Dendritic cell treated with granulocyte-macrophage colony-stimulating factor and Interleukin-4, amounts not matched to agents 40 ng/mL and 50 ng/mL, for 4 days (primary cell): Measurements from ENCODE around the gene FAM228B.

ENCODE experiments used
- H3K27ac Mint-ChIP-seq: one replicate; pipeline ENCODE4 v1.8.0; 2022; ENCODE audit warnings: mild to moderate bottlenecking, mixed read lengths
- H3K27me3 Mint-ChIP-seq: one replicate; pipeline ENCODE4 v1.8.0; 2022; ENCODE audit warnings: mild to moderate bottlenecking, mixed read lengths
- H3K36me3 Mint-ChIP-seq: one replicate; pipeline ENCODE4 v1.8.0; 2022; ENCODE audit warnings: low read depth, mixed read lengths
- H3K4me1 Mint-ChIP-seq: one replicate; pipeline ENCODE4 v1.8.0; 2022; ENCODE audit warnings: low read depth, mixed read lengths
- H3K4me3 Mint-ChIP-seq: one replicate; pipeline ENCODE4 v1.8.0; 2022; ENCODE audit warnings: mild to moderate bottlenecking, moderate library complexity, mixed read lengths
- H3K9me3 Mint-ChIP-seq: one replicate; pipeline ENCODE4 v1.8.0; 2022; ENCODE audit warnings: mixed read lengths
- intact Hi-C: fragments of 100-400 bp; cut with micrococcal nuclease; formaldehyde crosslinking; loops from one replicate; pipeline ENCODE4 v1.15.0; 2022

The FAM228B gene

GRCh38 chr2:24123195-24123921 lies at the start of gene FAM228B, which contains the start of gene PFN4:
Gene FAM228B (plus strand): TSS chr2:24123469. CDS start chr2:24124362, 893 bp downstream.
Gene PFN4 (minus strand): TSS chr2:24123334. CDS start chr2:24122535, 799 bp downstream.
- H3K36me3 Mint-ChIP-seq: peaks cover 11% of the 10 kb centered on the region
- peaks cover 7% of the 10 kb centered on the region for H3K4me1 Mint-ChIP-seq
- H3K27ac Mint-ChIP-seq: peak within 1 kb of the TSS; percentile 89
- H3K27me3 Mint-ChIP-seq: no peaks in the 10 kb centered on the region
- no peaks in the 10 kb centered on the region for H3K9me3 Mint-ChIP-seq
- intact Hi-C loops: loop anchor here (1.0 to 5.0 kb wide), 2 partner anchors 39 kb away; partner anchors contain the start of gene TP53I3
- peak within 1 kb of the TSS; percentile 82 for H3K4me3 Mint-ChIP-seq

GRCh38 chr2:24073816-24074215 lies 49.5 kb upstream of the FAM228B start:
- no peaks in the 10 kb centered on the region for H3K9me3 Mint-ChIP-seq

GRCh38 chr2:24075259-24075658 lies 48.0 kb upstream of the FAM228B start:
- Mint-ChIP-seq H3K4me3 (peak overlapping the region; percentile 98), H3K4me1 (peaks cover 24% of the 10 kb centered on the region), H3K9me3 (no peaks in the 10 kb centered on the region), H3K27me3 (no peaks in the 10 kb centered on the region), H3K36me3 (peaks cover 72% of the 10 kb centered on the region), H3K27ac (peak overlapping the region; percentile 97)
- intact Hi-C loops: no loop called here

More at GRCh38 chr2:24073816-24074215, 49.5 kb upstream of the FAM228B start:
- no peaks in the 10 kb centered on the region for H3K27me3 Mint-ChIP-seq
- peaks cover 38% of the 10 kb centered on the region for H3K4me1 Mint-ChIP-seq
- intact Hi-C loops: no loop called here
- H3K4me3 Mint-ChIP-seq: no peak overlapping the region
- H3K27ac Mint-ChIP-seq: no peak overlapping the region
- H3K36me3 Mint-ChIP-seq: peaks cover 73% of the 10 kb centered on the region

GRCh38 chr2:24075915-24076848 lies 47.1 kb upstream of the FAM228B start, which contains the start of gene SF3B6:
Gene SF3B6 (minus strand): TSS chr2:24076326. CDS start chr2:24076229, 97 bp downstream.
- Mint-ChIP-seq H3K36me3 (peaks cover 80% of the 10 kb centered on the region), H3K27ac (peak within 1 kb of the TSS; percentile 97), H3K9me3 (no peaks in the 10 kb centered on the region), H3K4me1 (peaks cover 27% of the 10 kb centered on the region), H3K4me3 (peak within 1 kb of the TSS; percentile 98), H3K27me3 (no peaks in the 10 kb centered on the region)
- intact Hi-C loops: loop anchor here (1.0 kb wide), 3 partner anchors 8 to 149 kb away; partner anchors contain the start of genes ATAD2B, TP53I3 and WDCP

GRCh38 chr2:24076849-24077534 lies 46.3 kb upstream of the FAM228B start:
- H3K27me3 Mint-ChIP-seq: no peaks in the 10 kb centered on the region
- H3K9me3 Mint-ChIP-seq: no peaks in the 10 kb centered on the region
- H3K4me3 Mint-ChIP-seq: peak overlapping the region; percentile 98
- H3K4me1 Mint-ChIP-seq: peaks cover 35% of the 10 kb centered on the region
- peak overlapping the region; percentile 97 for H3K27ac Mint-ChIP-seq
- peaks cover 80% of the 10 kb centered on the region for H3K36me3 Mint-ChIP-seq
- intact Hi-C loops: loop anchor here (1.0 kb wide), 3 partner anchors 7 to 150 kb away; partner anchors contain the start of genes ATAD2B, TP53I3 and WDCP

- H3K27ac Mint-ChIP-seq: peak overlapping the region; percentile 97
- peaks cover 40% of the 10 kb centered on the region for H3K4me1 Mint-ChIP-seq
- H3K9me3 Mint-ChIP-seq: no peaks in the 10 kb centered on the region
- H3K27me3 Mint-ChIP-seq: no peaks in the 10 kb centered on the region
- peak overlapping the region; percentile 98 for H3K4me3 Mint-ChIP-seq
- intact Hi-C loops: no loop called here
- peaks cover 80% of the 10 kb centered on the region for H3K36me3 Mint-ChIP-seq
Measured at GRCh38 chr2:24077535-24077877, 45.8 kb upstream of the FAM228B start.

GRCh38 chr2:24077879-24078278 lies 45.4 kb upstream of the FAM228B start:
- Mint-ChIP-seq H3K27ac (peak overlapping the region; percentile 97), H3K36me3 (peaks cover 80% of the 10 kb centered on the region), H3K4me1 (peaks cover 43% of the 10 kb centered on the region), H3K4me3 (peak overlapping the region; percentile 98), H3K9me3 (no peaks in the 10 kb centered on the region), H3K27me3 (no peaks in the 10 kb centered on the region)
- intact Hi-C loops: no loop called here

- H3K4me3 Mint-ChIP-seq: no peak overlapping the region
Measured at GRCh38 chr2:24080701-24081100, 42.6 kb upstream of the FAM228B start.

GRCh38 chr2:24082787-24083566 lies 40.3 kb upstream of the FAM228B start:
- Mint-ChIP-seq H3K4me1 (peaks cover 38% of the 10 kb centered on the region), H3K4me3 (peak overlapping the region; percentile 78), H3K27me3 (no peaks in the 10 kb centered on the region), H3K27ac (peak overlapping the region; percentile 88), H3K36me3 (peaks cover 61% of the 10 kb centered on the region), H3K9me3 (no peaks in the 10 kb centered on the region)
- intact Hi-C loops: no loop called here

More at GRCh38 chr2:24080701-24081100, 42.6 kb upstream of the FAM228B start:
- no peak overlapping the region for H3K27ac Mint-ChIP-seq
- no peaks in the 10 kb centered on the region for H3K27me3 Mint-ChIP-seq
- intact Hi-C loops: no loop called here
- peaks cover 67% of the 10 kb centered on the region for H3K36me3 Mint-ChIP-seq
- peaks cover 47% of the 10 kb centered on the region for H3K4me1 Mint-ChIP-seq
- no peaks in the 10 kb centered on the region for H3K9me3 Mint-ChIP-seq

- H3K4me3 Mint-ChIP-seq: peak overlapping the region; percentile 78
Measured at GRCh38 chr2:24083567-24084385, 39.5 kb upstream of the FAM228B start.

GRCh38 chr2:24084386-24085199 lies 38.7 kb upstream of the FAM228B start, which contains the start of gene TP53I3:
Gene TP53I3 (minus strand): TSS chr2:24084834. CDS start chr2:24084326, 508 bp downstream.
- intact Hi-C loops: loop anchor here (1.0 to 2.0 kb wide), 4 partner anchors 8 to 258 kb away; partner anchors contain the start of genes FAM228B, PFN4, SF3B6 and WDCP
- H3K4me3 Mint-ChIP-seq: peak within 1 kb of the TSS; percentile 78
- peaks cover 36% of the 10 kb centered on the region for H3K4me1 Mint-ChIP-seq
- H3K36me3 Mint-ChIP-seq: peaks cover 70% of the 10 kb centered on the region
- peak within 1 kb of the TSS; percentile 88 for H3K27ac Mint-ChIP-seq
- no peaks in the 10 kb centered on the region for H3K9me3 Mint-ChIP-seq
- H3K27me3 Mint-ChIP-seq: no peaks in the 10 kb centered on the region

More at GRCh38 chr2:24083567-24084385, 39.5 kb upstream of the FAM228B start:
- Mint-ChIP-seq H3K9me3 (no peaks in the 10 kb centered on the region), H3K36me3 (peaks cover 69% of the 10 kb centered on the region), H3K27ac (peak overlapping the region; percentile 88), H3K27me3 (no peaks in the 10 kb centered on the region), H3K4me1 (peaks cover 36% of the 10 kb centered on the region)
- intact Hi-C loops: loop anchor here (1.0 to 2.0 kb wide), 4 partner anchors 7 to 257 kb away; partner anchors contain the start of genes FAM228B, PFN4, SF3B6 and WDCP
